Mesothelial cell of epicardium (in vitro differentiated cells): ENCODE data around the gene ERGIC2. TPM values are rescaled to one million over a fixed set of nuclear protein-coding genes. Genes with fewer than 3 reads are reported as not detected.

Experiments
- DNase-seq, 2 experiments: peaks; one replicate each; pipeline ENCODE4 v3.0.0; 2021; ENCODE audit warnings: low spot score in 2 of 2; ENCODE audit not compliant: unreplicated experiment in 2 of 2
- H3K27ac Mint-ChIP-seq: 2 replicates; pipeline ENCODE4 v1.8.0; 2021; ENCODE audit warnings: mixed read lengths
- H3K27me3 Mint-ChIP-seq: 2 replicates; pipeline ENCODE4 v1.8.0; 2021; ENCODE audit warnings: low read depth, mixed read lengths
- H3K36me3 Mint-ChIP-seq: 2 replicates; pipeline ENCODE4 v1.8.0; 2021; ENCODE audit warnings: mixed read lengths
- H3K4me1 Mint-ChIP-seq: 2 replicates; pipeline ENCODE4 v1.8.0; 2021; ENCODE audit warnings: mixed read lengths
- H3K4me3 Mint-ChIP-seq: 2 replicates; pipeline ENCODE4 v1.8.0; 2021; ENCODE audit warnings: mild to moderate bottlenecking, moderate library complexity, mixed read lengths
- H3K9me3 Mint-ChIP-seq: 2 replicates; pipeline ENCODE4 v1.8.0; 2021; ENCODE audit warnings: mixed read lengths
- CTCF ChIP-seq: fragments of 200-600 bp; sonication (generic); IDR thresholded peaks from one replicate; pipeline ENCODE4 v1.5.0; 2021; ENCODE audit warnings: antibody characterized with exemption; ENCODE audit not compliant: unreplicated experiment
- total RNA-seq: library from RNA; stranded (reverse); gene quantifications from 3 replicates; pipeline ENCODE4 v1.2.1, GENCODE V29; 2021

The ERGIC2 gene
- total RNA-seq, 1 donor from 2014 or later: 59.8 TPM

- H3K4me3 Mint-ChIP-seq: no peak overlapping the region
- no peak overlapping the region for H3K27ac Mint-ChIP-seq
- peaks cover 17% of the 10 kb centered on the region for H3K9me3 Mint-ChIP-seq
- peaks cover 12% of the 10 kb centered on the region for H3K4me1 Mint-ChIP-seq
- TF ChIP-seq CTCF: no peak
- no peaks in the 10 kb centered on the region for H3K27me3 Mint-ChIP-seq
- DNase-seq: no peak
- peaks cover 38% of the 10 kb centered on the region for H3K36me3 Mint-ChIP-seq
Measured at GRCh38 chr12:29320295-29321085, 60.5 kb downstream of the ERGIC2 start.

GRCh38 chr12:29317556-29318363 is 63.2 kb downstream of the ERGIC2 start:
- Mint-ChIP-seq H3K36me3 (peaks cover 17% of the 10 kb centered on the region), H3K27me3 (no peaks in the 10 kb centered on the region), H3K27ac (no peak overlapping the region), H3K4me3 (no peak overlapping the region), H3K9me3 (peaks cover 5% of the 10 kb centered on the region), H3K4me1 (peaks cover 12% of the 10 kb centered on the region)
- DNase-seq: no peak
- no peak for TF ChIP-seq CTCF

GRCh38 chr12:29316752-29317151 is 64.2 kb downstream of the ERGIC2 start:
- Mint-ChIP-seq H3K4me1 (peaks cover 12% of the 10 kb centered on the region), H3K36me3 (peaks cover 10% of the 10 kb centered on the region), H3K9me3 (no peaks in the 10 kb centered on the region), H3K4me3 (no peak overlapping the region), H3K27me3 (no peaks in the 10 kb centered on the region), H3K27ac (no peak overlapping the region)
- TF ChIP-seq CTCF: no peak
- DNase-seq: no peak

- H3K27me3 Mint-ChIP-seq: no peaks in the 10 kb centered on the region
- no peak overlapping the region for H3K27ac Mint-ChIP-seq
- TF ChIP-seq CTCF: no peak
- no peaks in the 10 kb centered on the region for H3K36me3 Mint-ChIP-seq
- peaks cover 12% of the 10 kb centered on the region for H3K4me1 Mint-ChIP-seq
- H3K9me3 Mint-ChIP-seq: no peaks in the 10 kb centered on the region
- no peak overlapping the region for H3K4me3 Mint-ChIP-seq
- DNase-seq: no peak
Measured at GRCh38 chr12:29314416-29314815, 66.6 kb downstream of the ERGIC2 start.

- Mint-ChIP-seq H3K4me1 (no peaks in the 10 kb centered on the region), H3K27ac (no peak overlapping the region), H3K9me3 (no peaks in the 10 kb centered on the region), H3K36me3 (no peaks in the 10 kb centered on the region), H3K4me3 (no peak overlapping the region), H3K27me3 (no peaks in the 10 kb centered on the region)
- no peak for TF ChIP-seq CTCF
- DNase-seq: no peak
Measured at GRCh38 chr12:29310899-29311298, 70.1 kb downstream of the ERGIC2 start.
